ENCODE measurements around the gene ARHGAP6.
A peak's percentile ranks its signal among the peaks of the same experiment; 100 is the strongest.
"Not testable (repeated sequence)": the region's sequence is repeated elsewhere in the genome, so short reads cannot be mapped to it uniquely, and the experiment has no call there.

Gene ARHGAP6

DNA sequence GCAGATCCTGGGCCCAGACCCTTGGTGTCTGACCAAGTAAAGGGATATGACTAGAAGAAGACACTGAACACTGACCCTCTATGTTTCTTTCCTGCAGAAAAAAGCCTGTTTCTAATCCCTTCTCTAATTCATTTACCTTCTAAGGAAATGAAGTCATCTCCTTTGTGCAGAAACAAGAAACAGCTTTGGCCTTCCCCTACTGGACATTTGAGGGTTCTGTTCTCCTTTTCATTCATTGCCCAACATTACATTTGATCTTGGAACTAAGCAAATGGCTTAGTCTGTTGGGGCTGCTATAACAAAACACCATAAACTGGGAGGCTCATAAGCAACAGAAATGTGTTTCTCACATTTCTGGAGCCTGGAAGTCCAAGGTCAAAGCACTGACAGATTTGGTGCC lies 534.6 kb downstream of the ARHGAP6 start:
- Histone ChIP-seq H3K4me3 (ENCODE audit: low read depth, low read length) (no peak overlapping the region), H3K9me3 (ENCODE audit: control insufficient read depth, insufficient read depth, low read depth, low read length) (peaks cover 3% of the 10 kb centered on the region; the same call in 1 of the 2 replicates), H3K27ac (ENCODE audit: low read depth, low read length) (no peak overlapping the region), H3K9ac (ENCODE audit: low read length) (no peak overlapping the region), H3K27me3 (ENCODE audit: control insufficient read depth, insufficient read depth, low read length) (no peaks in the 10 kb centered on the region; the same call in 1 of the 2 replicates), H3K36me3 (ENCODE audit: control insufficient read depth, insufficient read depth, low read length) (no peaks in the 10 kb centered on the region), H3K4me1 (ENCODE audit: control insufficient read depth, insufficient read depth, low read length) (no peaks in the 10 kb centered on the region)

GRCh38 chrX:11130136-11130535 lies 535.6 kb downstream of the ARHGAP6 start:
- Histone ChIP-seq H3K27me3 (ENCODE audit: control insufficient read depth, insufficient read depth, low read length) (no peaks in the 10 kb centered on the region; the same call in 1 of the 2 replicates), H3K9me3 (ENCODE audit: control insufficient read depth, insufficient read depth, low read depth, low read length) (peaks cover 3% of the 10 kb centered on the region; the same call in 1 of the 2 replicates), H3K36me3 (ENCODE audit: control insufficient read depth, insufficient read depth, low read length) (no peaks in the 10 kb centered on the region), H3K4me1 (ENCODE audit: control insufficient read depth, insufficient read depth, low read length) (no peaks in the 10 kb centered on the region), H3K9ac (ENCODE audit: low read length) (no peak overlapping the region), H3K4me3 (ENCODE audit: low read depth, low read length) (no peak overlapping the region), H3K27ac (ENCODE audit: low read depth, low read length) (no peak overlapping the region)

- Histone ChIP-seq H3K9ac (ENCODE audit: low read length) (no peak overlapping the region), H3K9me3 (ENCODE audit: control insufficient read depth, insufficient read depth, low read depth, low read length) (peaks cover 3% of the 10 kb centered on the region; the same call in 1 of the 2 replicates), H3K27ac (ENCODE audit: low read depth, low read length) (no peak overlapping the region), H3K4me3 (ENCODE audit: low read depth, low read length) (no peak overlapping the region), H3K4me1 (ENCODE audit: control insufficient read depth, insufficient read depth, low read length) (no peaks in the 10 kb centered on the region), H3K36me3 (ENCODE audit: control insufficient read depth, insufficient read depth, low read length) (no peaks in the 10 kb centered on the region), H3K27me3 (ENCODE audit: control insufficient read depth, insufficient read depth, low read length) (no peaks in the 10 kb centered on the region; the same call in 1 of the 2 replicates)
These were observed 536.1 kb downstream of the ARHGAP6 start for GRCh38 chrX:11129534-11130105.

DNA sequence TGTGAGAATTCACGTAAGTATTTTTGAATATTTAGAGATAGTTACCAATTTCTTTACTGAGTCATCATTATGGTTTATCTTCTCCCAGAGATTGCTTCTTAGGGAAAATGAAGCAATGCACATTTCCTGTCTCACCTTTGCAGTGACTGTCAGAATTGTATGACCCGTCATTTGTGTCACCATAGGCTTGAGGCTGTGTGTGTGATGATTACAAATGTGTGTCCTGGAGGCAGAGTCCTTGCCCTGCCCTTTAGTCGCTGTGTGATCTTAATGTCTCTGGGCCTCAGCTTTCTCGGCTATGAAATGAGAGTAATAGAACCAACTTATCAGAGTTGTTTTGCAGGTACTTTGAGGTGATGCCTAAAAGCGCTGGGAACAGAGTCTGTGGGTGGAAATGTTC lies 540.7 kb downstream of the ARHGAP6 start:
- H3K4me1 ChIP-seq (ENCODE audit: control insufficient read depth, insufficient read depth, low read length): no peaks in the 10 kb centered on the region
- H3K36me3 ChIP-seq (ENCODE audit: control insufficient read depth, insufficient read depth, low read length): peaks cover 29% of the 10 kb centered on the region
- no peak overlapping the region for H3K4me3 ChIP-seq (ENCODE audit: low read depth, low read length)
- no peak overlapping the region for H3K9ac ChIP-seq (ENCODE audit: low read length)
- peaks cover 3% of the 10 kb centered on the region; the same call in 1 of the 2 replicates for H3K9me3 ChIP-seq (ENCODE audit: control insufficient read depth, insufficient read depth, low read depth, low read length)
- no peaks in the 10 kb centered on the region; the same call in 1 of the 2 replicates for H3K27me3 ChIP-seq (ENCODE audit: control insufficient read depth, insufficient read depth, low read length)
- H3K27ac ChIP-seq (ENCODE audit: low read depth, low read length): no peak overlapping the region

- H3K9ac ChIP-seq (ENCODE audit: low read length): no peak overlapping the region
- H3K9me3 ChIP-seq (ENCODE audit: control insufficient read depth, insufficient read depth, low read depth, low read length): peaks cover 3% of the 10 kb centered on the region; the same call in 1 of the 2 replicates
- no peaks in the 10 kb centered on the region for H3K4me1 ChIP-seq (ENCODE audit: control insufficient read depth, insufficient read depth, low read length)
- no peak overlapping the region for H3K4me3 ChIP-seq (ENCODE audit: low read depth, low read length)
- no peak overlapping the region for H3K27ac ChIP-seq (ENCODE audit: low read depth, low read length)
- peaks cover 38% of the 10 kb centered on the region for H3K36me3 ChIP-seq (ENCODE audit: control insufficient read depth, insufficient read depth, low read length)
- H3K27me3 ChIP-seq (ENCODE audit: control insufficient read depth, insufficient read depth, low read length): no peaks in the 10 kb centered on the region; the same call in 1 of the 2 replicates
These were observed 541.6 kb downstream of the ARHGAP6 start for GRCh38 chrX:11124112-11124511.

DNA sequence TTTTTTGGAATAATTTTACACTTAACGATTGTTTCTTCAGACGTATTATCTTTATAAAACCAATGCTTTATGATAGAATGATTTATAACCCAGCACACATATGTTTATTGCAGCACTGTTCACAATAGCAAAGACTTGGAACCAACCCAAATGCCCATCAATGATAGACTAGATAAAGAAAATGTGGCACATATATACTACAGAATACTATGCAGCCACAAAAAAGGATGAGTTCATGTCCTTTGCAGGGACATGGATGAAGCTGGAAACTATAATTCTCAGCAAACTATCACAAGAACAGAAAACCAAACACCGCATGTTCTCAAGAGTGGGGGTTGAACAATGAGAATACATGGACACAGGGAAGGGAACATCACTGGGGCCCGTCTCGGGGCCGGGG lies 542.6 kb downstream of the ARHGAP6 start:
- not testable (repeated sequence) for H3K9me3 ChIP-seq (ENCODE audit: control insufficient read depth, insufficient read depth, low read depth, low read length); H3K4me3 ChIP-seq (ENCODE audit: low read depth, low read length); H3K27me3 ChIP-seq (ENCODE audit: control insufficient read depth, insufficient read depth, low read length); H3K4me1 ChIP-seq (ENCODE audit: control insufficient read depth, insufficient read depth, low read length); H3K27ac ChIP-seq (ENCODE audit: low read depth, low read length); H3K9ac ChIP-seq (ENCODE audit: low read length)
- H3K36me3 ChIP-seq (ENCODE audit: control insufficient read depth, insufficient read depth, low read length): peaks cover 49% of the 10 kb centered on the region

DNA sequence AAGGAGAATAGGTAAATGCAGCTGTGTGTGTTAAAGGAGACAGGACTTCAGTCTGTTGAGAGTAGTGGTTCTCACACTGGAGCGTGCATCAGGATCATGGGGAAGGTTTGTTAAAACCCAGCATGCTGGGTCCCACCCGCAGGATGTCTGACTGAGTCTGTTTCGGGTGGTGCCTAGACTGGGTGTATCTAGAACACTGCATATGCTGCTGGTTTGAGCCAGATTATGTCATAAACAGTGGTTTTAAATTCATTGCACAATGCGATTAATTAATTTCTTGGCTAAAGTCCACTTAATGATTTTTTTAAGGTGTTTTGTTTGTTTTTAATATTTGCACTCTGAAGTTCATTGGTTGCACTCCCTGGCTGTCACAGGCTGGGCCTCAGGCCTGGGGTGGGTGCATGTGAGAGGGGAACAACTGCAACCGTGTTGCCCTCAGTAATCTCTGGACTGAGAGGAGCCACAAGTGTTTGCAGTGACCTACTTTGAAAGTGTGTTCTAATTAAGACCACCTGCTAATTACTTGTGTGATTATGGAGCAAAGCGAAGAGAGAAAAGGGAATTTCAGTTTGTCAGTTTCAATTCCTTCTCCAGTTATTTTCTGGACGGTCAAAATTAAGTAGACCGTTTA lies 546.3 kb downstream of the ARHGAP6 start:
- no peaks in the 10 kb centered on the region; the same call in 1 of the 2 replicates for H3K27me3 ChIP-seq (ENCODE audit: control insufficient read depth, insufficient read depth, low read length)
- no peak overlapping the region for H3K4me3 ChIP-seq (ENCODE audit: low read depth, low read length)
- no peaks in the 10 kb centered on the region for H3K4me1 ChIP-seq (ENCODE audit: control insufficient read depth, insufficient read depth, low read length)
- H3K27ac ChIP-seq (ENCODE audit: low read depth, low read length): no peak overlapping the region
- H3K9ac ChIP-seq (ENCODE audit: low read length): no peak overlapping the region
- H3K36me3 ChIP-seq (ENCODE audit: control insufficient read depth, insufficient read depth, low read length): peaks cover 85% of the 10 kb centered on the region
- H3K9me3 ChIP-seq (ENCODE audit: control insufficient read depth, insufficient read depth, low read depth, low read length): no peaks in the 10 kb centered on the region

GRCh38 chrX:11117745-11118144 lies 548.0 kb downstream of the ARHGAP6 start:
- H3K4me1 ChIP-seq (ENCODE audit: control insufficient read depth, insufficient read depth, low read length): no peaks in the 10 kb centered on the region
- H3K27ac ChIP-seq (ENCODE audit: low read depth, low read length): no peak overlapping the region
- no peak overlapping the region for H3K4me3 ChIP-seq (ENCODE audit: low read depth, low read length)
- H3K9me3 ChIP-seq (ENCODE audit: control insufficient read depth, insufficient read depth, low read depth, low read length): no peaks in the 10 kb centered on the region
- no peaks in the 10 kb centered on the region; the same call in 1 of the 2 replicates for H3K27me3 ChIP-seq (ENCODE audit: control insufficient read depth, insufficient read depth, low read length)
- H3K9ac ChIP-seq (ENCODE audit: low read length): no peak overlapping the region
- peaks cover 97% of the 10 kb centered on the region for H3K36me3 ChIP-seq (ENCODE audit: control insufficient read depth, insufficient read depth, low read length)

DNA sequence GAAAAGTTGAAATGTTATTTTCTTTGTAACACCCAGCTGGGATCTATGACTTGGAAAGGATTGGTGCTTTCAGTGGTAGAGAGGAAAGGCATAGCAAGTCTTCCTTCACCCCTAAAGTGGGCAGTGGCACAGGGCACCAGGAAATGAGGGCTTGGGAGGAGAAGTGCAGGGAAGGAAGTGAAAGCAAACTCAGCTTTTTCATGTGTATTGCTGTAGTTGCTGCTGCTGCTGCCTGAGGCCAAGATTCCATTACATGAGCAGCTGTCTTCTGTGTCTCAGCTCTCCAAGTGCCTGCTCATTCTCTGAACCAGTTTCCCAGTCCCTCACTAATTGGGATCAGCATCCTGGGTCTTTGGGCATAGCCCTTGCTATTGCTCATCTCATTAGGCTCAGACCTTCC lies 552.0 kb downstream of the ARHGAP6 start:
- H3K9ac ChIP-seq (ENCODE audit: low read length): no peak overlapping the region
- no peak overlapping the region for H3K27ac ChIP-seq (ENCODE audit: low read depth, low read length)
- peaks cover 58% of the 10 kb centered on the region for H3K36me3 ChIP-seq (ENCODE audit: control insufficient read depth, insufficient read depth, low read length)
- H3K4me3 ChIP-seq (ENCODE audit: low read depth, low read length): no peak overlapping the region
- H3K9me3 ChIP-seq (ENCODE audit: control insufficient read depth, insufficient read depth, low read depth, low read length): peaks cover 5% of the 10 kb centered on the region; the same call in 1 of the 2 replicates
- H3K4me1 ChIP-seq (ENCODE audit: control insufficient read depth, insufficient read depth, low read length): peaks cover 5% of the 10 kb centered on the region; the same call in 1 of the 2 replicates
- no peaks in the 10 kb centered on the region for H3K27me3 ChIP-seq (ENCODE audit: control insufficient read depth, insufficient read depth, low read length)

DNA sequence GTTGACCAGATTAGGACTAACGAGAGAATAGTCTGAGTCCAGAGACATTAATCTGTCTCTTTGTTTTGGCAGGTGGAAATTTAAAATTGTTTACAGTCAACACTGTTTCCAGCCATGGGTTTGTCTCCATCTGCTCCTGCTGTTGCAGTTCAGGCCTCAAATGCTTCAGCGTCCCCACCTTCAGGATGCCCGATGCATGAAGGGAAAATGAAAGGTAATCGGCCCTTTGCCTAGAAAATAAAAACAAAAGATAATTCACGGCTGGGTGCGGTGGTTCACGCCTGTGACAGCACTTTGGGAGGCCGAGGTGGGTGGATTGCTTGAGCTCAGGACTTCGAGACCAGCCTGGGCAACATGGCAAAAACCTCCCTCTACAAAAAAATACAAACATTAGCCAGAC lies 553.8 kb downstream of the ARHGAP6 start:
- H3K4me3 ChIP-seq (ENCODE audit: low read depth, low read length): peak overlapping the region; percentile 93
- peak overlapping the region; percentile 93 for H3K9ac ChIP-seq (ENCODE audit: low read length)
- peaks cover 40% of the 10 kb centered on the region for H3K36me3 ChIP-seq (ENCODE audit: control insufficient read depth, insufficient read depth, low read length)
- H3K27ac ChIP-seq (ENCODE audit: low read depth, low read length): peak overlapping the region; percentile 85; the same call in 1 of the 2 replicates
- peaks cover 5% of the 10 kb centered on the region; the same call in 1 of the 2 replicates for H3K4me1 ChIP-seq (ENCODE audit: control insufficient read depth, insufficient read depth, low read length)
- no peaks in the 10 kb centered on the region; the same call in 1 of the 2 replicates for H3K27me3 ChIP-seq (ENCODE audit: control insufficient read depth, insufficient read depth, low read length)
- peaks cover 5% of the 10 kb centered on the region; the same call in 1 of the 2 replicates for H3K9me3 ChIP-seq (ENCODE audit: control insufficient read depth, insufficient read depth, low read depth, low read length)
